Activated CD4-positive, alpha-beta T cell treated with anti-CD3 and anti-CD28 coated beads, Interleukin-2, amount 10 ng/mL, durations not matched to agents 7 days and 5 days (primary cell): Measurements from ENCODE around the gene RAD51C. TPM values are rescaled to one million over a fixed set of nuclear protein-coding genes. Genes with fewer than 3 reads are reported as not detected.

ENCODE experiments used
- total RNA-seq, 2 experiments: library from RNA; stranded (reverse); gene quantifications; one replicate each; pipeline ENCODE4 v1.2.3, GENCODE V29; 2021

The RAD51C gene
- total RNA-seq, 2 experiments from 2014 or later, result 62.7 to 65.8 TPM

Other genes starting within 250 kb of the RAD51C start
- gene HSF5, start 204.2 kb upstream of the RAD51C start, total RNA-seq, result under 1 TPM; 0.77 to 0.89 TPM
- 10 to 100 TPM; 48.9 to 55.9 TPM for gene MTMR4, start 178.0 kb upstream of the RAD51C start, total RNA-seq
- gene TEX14, start 557 bp upstream of the RAD51C start, total RNA-seq, result under 1 TPM; 0.27 to 0.50 TPM
- not detected for gene PPM1E, start 63.3 kb downstream of the RAD51C start, total RNA-seq